ENCODE data around the gene BTG2.

The BTG2 gene

GRCh38 chr1:203276916-203277545, 28.3 kb upstream of the BTG2 start:
- DNase-seq = no peak

GRCh38 chr1:203278082-203278884, 27.0 kb upstream of the BTG2 start:
- DNase-seq = peak; percentile 58

- DNase-seq = no peak
Measured at GRCh38 chr1:203278885-203279406, 26.4 kb upstream of the BTG2 start.

GRCh38 chr1:203280061-203280460, 25.3 kb upstream of the BTG2 start:
- no peak for DNase-seq

GRCh38 chr1:203281033-203281432, 24.3 kb upstream of the BTG2 start:
- DNase-seq = no peak

GRCh38 chr1:203281851-203282661, 23.3 kb upstream of the BTG2 start:
- no peak for DNase-seq

GRCh38 chr1:203282720-203283542, 22.4 kb upstream of the BTG2 start:
- no peak for DNase-seq

- DNase-seq = no peak
Measured at GRCh38 chr1:203283597-203283996, 21.7 kb upstream of the BTG2 start.

GRCh38 chr1:203284411-203285123, 20.8 kb upstream of the BTG2 start:
- DNase-seq = no peak

GRCh38 chr1:203286161-203286984, 18.9 kb upstream of the BTG2 start:
- DNase-seq = no peak

GRCh38 chr1:203287109-203287893, 18.0 kb upstream of the BTG2 start:
- DNase-seq = peak; percentile 90

- DNase-seq = no peak
Measured at GRCh38 chr1:203287898-203288297, 17.4 kb upstream of the BTG2 start.

GRCh38 chr1:203288400-203288799, 16.9 kb upstream of the BTG2 start:
- peak; percentile 19 for DNase-seq

GRCh38 chr1:203289281-203289981, 15.9 kb upstream of the BTG2 start:
- DNase-seq = peak; percentile 96

GRCh38 chr1:203289982-203290260, 15.4 kb upstream of the BTG2 start:
- no peak for DNase-seq

GRCh38 chr1:203290261-203291089, 14.8 kb upstream of the BTG2 start:
- peak; percentile 99 for DNase-seq

GRCh38 chr1:203291201-203292096, 13.9 kb upstream of the BTG2 start:
- DNase-seq = no peak

GRCh38 chr1:203295796-203296195, 9.5 kb upstream of the BTG2 start:
- no peak for DNase-seq
